ENCODE results near the gene LBH. TPM values are rescaled to one million over a fixed set of nuclear protein-coding genes. Genes with fewer than 3 reads are reported as not detected.

Gene LBH
- total RNA-seq, 4 donors from 2014 or later: 14.9 to 41.1 (median 30.0) TPM

DNA sequence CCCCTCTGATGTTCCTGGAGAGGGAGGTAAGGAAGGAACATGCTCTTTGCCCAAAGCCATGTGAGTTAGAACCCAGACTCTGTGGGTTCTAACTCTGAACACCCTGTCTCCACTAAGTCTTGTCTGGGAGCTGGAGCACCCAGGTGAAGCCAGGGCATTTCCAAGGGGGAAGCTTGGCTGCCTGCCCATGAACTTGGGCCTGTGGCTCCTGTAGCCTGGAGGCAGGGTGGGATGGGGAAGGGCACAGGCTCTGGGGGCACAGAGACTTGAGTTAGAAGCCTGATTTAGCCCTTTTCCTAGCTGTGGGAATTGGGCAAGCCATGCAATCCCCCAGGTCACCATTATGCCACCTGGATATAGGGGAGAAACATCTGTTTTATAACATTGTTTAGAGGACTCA lies 65.2 kb downstream of the LBH start:
- H3K27ac ChIP-seq: no peak overlapping the region
- H3K9me3 ChIP-seq: no peaks in the 10 kb centered on the region
- H3K27me3 ChIP-seq: no peaks in the 10 kb centered on the region
- H3K4me3 ChIP-seq: no peak overlapping the region
- peaks cover 7% of the 10 kb centered on the region for H3K4me1 ChIP-seq
- DNase-seq (ENCODE audit: low spot score in 2 of 2): no peak
- H3K36me3 ChIP-seq: no peaks in the 10 kb centered on the region
- TF ChIP-seq POLR2A (IDR thresholded peaks at IDR 0.05) (no peak), EP300 (IDR thresholded peaks at IDR 0.05) (no peak), POLR2AphosphoS5 (IDR thresholded peaks at IDR 0.05) (no peak)
- TF ChIP-seq, protein P1, sequence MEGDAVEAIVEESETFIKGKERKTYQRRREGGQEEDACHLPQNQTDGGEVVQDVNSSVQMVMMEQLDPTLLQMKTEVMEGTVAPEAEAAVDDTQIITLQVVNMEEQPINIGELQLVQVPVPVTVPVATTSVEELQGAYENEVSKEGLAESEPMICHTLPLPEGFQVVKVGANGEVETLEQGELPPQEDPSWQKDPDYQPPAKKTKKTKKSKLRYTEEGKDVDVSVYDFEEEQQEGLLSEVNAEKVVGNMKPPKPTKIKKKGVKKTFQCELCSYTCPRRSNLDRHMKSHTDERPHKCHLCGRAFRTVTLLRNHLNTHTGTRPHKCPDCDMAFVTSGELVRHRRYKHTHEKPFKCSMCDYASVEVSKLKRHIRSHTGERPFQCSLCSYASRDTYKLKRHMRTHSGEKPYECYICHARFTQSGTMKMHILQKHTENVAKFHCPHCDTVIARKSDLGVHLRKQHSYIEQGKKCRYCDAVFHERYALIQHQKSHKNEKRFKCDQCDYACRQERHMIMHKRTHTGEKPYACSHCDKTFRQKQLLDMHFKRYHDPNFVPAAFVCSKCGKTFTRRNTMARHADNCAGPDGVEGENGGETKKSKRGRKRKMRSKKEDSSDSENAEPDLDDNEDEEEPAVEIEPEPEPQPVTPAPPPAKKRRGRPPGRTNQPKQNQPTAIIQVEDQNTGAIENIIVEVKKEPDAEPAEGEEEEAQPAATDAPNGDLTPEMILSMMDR (IDR thresholded peaks at IDR 0.05): no peak

DNA sequence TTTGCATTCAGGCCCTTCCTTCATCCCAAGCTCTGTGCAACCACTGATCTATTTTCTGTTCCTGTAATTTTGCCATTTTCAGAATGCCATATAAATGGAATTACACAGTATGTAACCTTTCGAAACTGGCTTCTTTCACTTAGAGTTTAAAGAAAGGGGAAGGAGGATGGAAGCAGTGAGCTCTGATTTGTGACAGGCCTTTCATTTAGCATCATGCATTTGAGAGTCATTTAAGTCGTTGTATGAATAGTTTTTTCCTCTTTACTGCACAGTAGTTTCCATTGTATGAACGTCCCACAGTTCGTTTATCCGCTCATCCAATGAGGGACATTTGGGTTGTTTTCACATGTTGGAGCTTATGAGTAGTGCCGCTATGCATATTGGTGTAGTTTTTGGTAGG lies 67.0 kb downstream of the LBH start:
- H3K4me1 ChIP-seq: peaks cover 4% of the 10 kb centered on the region
- TF ChIP-seq, protein P1 (IDR thresholded peaks at IDR 0.05): no peak
- TF ChIP-seq POLR2A (IDR thresholded peaks at IDR 0.05): no peak
- no peaks in the 10 kb centered on the region for H3K9me3 ChIP-seq
- DNase-seq (ENCODE audit: low spot score in 2 of 2): no peak
- H3K27me3 ChIP-seq: no peaks in the 10 kb centered on the region
- H3K27ac ChIP-seq: no peak overlapping the region
- no peaks in the 10 kb centered on the region for H3K36me3 ChIP-seq
- WGBS: 87% methylated on average over 6 of the region's 6 CpGs
- no peak overlapping the region for H3K4me3 ChIP-seq

DNA sequence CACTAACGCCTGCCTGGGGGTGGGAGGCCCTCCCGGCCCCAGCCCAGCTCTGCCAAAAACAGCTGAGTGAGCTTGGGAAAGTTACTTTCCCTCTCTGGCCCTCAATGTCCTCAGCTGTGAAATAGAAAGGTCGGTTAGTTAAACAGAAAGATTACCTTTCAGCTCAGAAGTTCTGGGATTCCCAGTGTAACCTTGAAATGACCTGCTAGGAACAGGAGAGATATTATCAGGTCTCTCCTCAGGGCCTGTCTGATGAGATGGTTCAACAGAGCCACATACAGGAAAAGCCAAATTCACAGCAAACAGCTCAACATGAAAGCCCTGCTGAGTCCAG lies 68.8 kb downstream of the LBH start:
- TF ChIP-seq POLR2A (IDR thresholded peaks at IDR 0.05) (no peak), EP300 (IDR thresholded peaks at IDR 0.05) (no peak), POLR2AphosphoS5 (IDR thresholded peaks at IDR 0.05) (no peak)
- TF ChIP-seq, protein P1 (IDR thresholded peaks at IDR 0.05): no peak
- Histone ChIP-seq H3K9me3 (no peaks in the 10 kb centered on the region), H3K27ac (peak overlapping the region; percentile 6), H3K4me3 (no peak overlapping the region), H3K4me1 (no peaks in the 10 kb centered on the region), H3K27me3 (no peaks in the 10 kb centered on the region), H3K36me3 (no peaks in the 10 kb centered on the region)
- DNase-seq (ENCODE audit: low spot score in 2 of 2): no peak
- WGBS: 78% methylated on average over 3 of the region's 3 CpGs

DNA sequence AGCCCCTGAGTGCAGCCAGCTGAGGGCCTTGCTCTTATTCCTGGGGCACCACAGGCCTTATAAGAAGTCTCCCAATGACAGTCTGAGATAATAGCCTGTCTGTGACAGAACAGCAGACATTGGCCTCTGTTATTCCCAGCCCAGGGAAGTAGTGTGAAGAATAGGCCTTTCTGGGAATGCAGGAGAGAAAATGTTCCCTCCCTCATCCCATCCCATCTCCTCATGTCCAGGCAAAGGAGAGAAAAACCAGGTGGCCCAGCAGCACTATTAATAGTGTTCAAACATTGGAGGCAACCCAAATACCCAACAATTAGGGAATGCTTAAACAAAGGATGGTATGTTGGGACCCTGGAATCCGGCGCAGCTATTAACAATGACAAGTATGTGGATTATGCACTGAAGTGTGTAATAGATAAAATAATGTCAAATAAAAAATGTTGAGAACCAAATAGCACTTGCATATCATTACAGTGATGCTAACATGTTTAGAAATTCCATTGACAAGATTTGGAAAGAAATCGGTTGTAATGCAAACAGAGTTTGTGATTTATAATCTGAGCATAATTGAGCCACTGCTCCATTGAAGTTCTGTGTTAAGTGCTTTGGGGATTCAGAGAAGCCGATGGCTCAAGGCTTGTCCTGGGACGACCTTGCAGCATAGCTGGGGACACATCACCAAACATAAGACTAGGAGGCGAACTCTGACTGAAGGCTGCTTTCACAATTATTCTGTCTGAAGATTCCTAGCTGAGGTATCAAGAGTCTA lies 69.3 kb downstream of the LBH start:
- H3K9me3 ChIP-seq: no peaks in the 10 kb centered on the region
- no peak overlapping the region for H3K4me3 ChIP-seq
- 61% methylated on average over 6 of the region's 6 CpGs for WGBS
- DNase-seq (ENCODE audit: low spot score in 2 of 2): no peak
- TF ChIP-seq POLR2AphosphoS5 (IDR thresholded peaks at IDR 0.05) (no peak), EP300 (IDR thresholded peaks at IDR 0.05) (peak; percentile 52)
- H3K27ac ChIP-seq: peak overlapping the region; percentile 6
- no peaks in the 10 kb centered on the region for H3K27me3 ChIP-seq
- H3K4me1 ChIP-seq: no peaks in the 10 kb centered on the region
- H3K36me3 ChIP-seq: no peaks in the 10 kb centered on the region

DNA sequence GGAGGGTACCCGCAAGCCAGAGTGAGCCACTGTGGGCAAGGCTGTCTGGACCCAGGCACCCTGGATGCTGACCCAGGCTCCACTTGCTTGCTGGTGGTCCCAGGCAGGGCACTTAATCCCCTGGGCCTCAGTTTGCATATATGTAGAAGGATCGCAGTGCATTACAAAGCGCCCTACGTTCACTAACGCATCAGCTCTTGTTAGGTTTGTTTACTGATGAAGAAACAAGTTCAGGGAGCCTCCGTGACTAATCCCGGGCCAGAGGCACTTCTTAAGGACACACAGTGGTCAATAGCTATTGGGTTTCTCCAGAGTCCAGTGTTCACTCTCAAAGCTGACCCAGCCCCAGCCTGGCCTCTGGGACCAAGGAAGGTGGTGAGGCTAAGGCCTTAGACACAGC lies 70.2 kb downstream of the LBH start:
- WGBS: 96% methylated on average over 7 of the region's 7 CpGs

More for the DNA sequence above, 70.2 kb downstream of the LBH start:
- Histone ChIP-seq H3K4me3 (no peak overlapping the region), H3K27ac (no peak overlapping the region), H3K9me3 (no peaks in the 10 kb centered on the region), H3K36me3 (no peaks in the 10 kb centered on the region), H3K4me1 (no peaks in the 10 kb centered on the region), H3K27me3 (no peaks in the 10 kb centered on the region)
- no peak for TF ChIP-seq POLR2A (IDR thresholded peaks at IDR 0.05)
- TF ChIP-seq, protein P1 (IDR thresholded peaks at IDR 0.05): no peak
- no peak for TF ChIP-seq POLR2AphosphoS5 (IDR thresholded peaks at IDR 0.05)
- TF ChIP-seq EP300 (IDR thresholded peaks at IDR 0.05): no peak
- no peak for DNase-seq (ENCODE audit: low spot score in 2 of 2)
